ENCODE results near the gene RTN4.

DNA sequence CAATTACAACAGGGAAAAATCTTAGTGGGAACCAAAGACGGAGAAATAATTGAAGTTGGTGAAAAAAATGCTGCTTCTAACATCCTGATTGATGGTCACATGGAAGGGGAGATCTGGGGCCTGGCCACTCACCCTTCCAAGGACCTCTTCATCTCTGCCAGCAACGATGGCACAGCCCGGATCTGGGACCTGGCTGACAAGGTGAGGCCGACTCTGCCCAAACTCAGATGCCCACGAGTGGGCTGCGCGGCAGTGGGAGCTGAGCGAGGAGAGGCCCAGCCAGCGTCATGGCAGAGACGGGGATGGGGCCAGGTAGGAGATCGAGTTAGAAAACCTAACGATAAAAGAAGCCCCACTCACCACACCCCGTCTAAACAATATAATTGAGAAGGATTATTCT, 87.7 kb downstream of the RTN4 start:
- TF ChIP-seq POLR2A (IDR thresholded peaks at IDR 0.05) = no peak
- TF ChIP-seq, protein P1, sequence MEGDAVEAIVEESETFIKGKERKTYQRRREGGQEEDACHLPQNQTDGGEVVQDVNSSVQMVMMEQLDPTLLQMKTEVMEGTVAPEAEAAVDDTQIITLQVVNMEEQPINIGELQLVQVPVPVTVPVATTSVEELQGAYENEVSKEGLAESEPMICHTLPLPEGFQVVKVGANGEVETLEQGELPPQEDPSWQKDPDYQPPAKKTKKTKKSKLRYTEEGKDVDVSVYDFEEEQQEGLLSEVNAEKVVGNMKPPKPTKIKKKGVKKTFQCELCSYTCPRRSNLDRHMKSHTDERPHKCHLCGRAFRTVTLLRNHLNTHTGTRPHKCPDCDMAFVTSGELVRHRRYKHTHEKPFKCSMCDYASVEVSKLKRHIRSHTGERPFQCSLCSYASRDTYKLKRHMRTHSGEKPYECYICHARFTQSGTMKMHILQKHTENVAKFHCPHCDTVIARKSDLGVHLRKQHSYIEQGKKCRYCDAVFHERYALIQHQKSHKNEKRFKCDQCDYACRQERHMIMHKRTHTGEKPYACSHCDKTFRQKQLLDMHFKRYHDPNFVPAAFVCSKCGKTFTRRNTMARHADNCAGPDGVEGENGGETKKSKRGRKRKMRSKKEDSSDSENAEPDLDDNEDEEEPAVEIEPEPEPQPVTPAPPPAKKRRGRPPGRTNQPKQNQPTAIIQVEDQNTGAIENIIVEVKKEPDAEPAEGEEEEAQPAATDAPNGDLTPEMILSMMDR (IDR thresholded peaks at IDR 0.05) = no peak
